ENCODE measurements around the gene PDAP1. TPM values are rescaled to one million over a fixed set of nuclear protein-coding genes. Genes with fewer than 3 reads are reported as not detected.

PDAP1 gene
- total and polyA plus RNA-seq, 2 experiments from 2014 or later, result 93.1 to 134 TPM

DNA sequence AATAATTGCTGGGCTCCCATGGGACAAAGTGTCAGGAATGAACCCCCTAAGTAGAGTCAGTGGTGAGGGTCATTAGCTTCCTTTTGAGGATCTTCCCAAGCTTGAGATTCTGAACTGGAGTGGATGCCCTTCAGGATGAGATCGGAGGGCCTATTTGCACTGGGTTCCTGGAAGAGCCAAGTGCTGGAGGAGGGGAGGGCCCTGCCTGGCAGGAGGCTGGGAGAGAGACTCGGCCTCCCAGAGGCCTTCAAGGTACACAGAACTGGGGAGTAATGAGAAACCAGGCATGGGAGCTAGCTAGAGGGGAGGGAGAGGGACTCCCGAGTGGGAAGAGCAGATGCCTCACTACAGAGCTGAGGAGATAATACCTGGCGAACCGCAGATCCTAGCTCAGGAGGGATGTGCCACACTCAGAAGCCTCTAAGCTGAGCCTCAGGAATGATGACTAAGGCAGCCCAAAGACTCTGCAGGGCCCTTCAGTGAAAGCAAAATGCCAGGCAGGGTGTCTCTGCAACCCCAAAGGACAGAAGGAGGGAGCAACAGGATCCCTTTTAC lies 9.4 kb downstream of the PDAP1 start:
- TF ChIP-seq POLR2AphosphoS5 (IDR thresholded peaks at IDR 0.05; ENCODE audit: low read depth), result no peak
- peaks cover 92% of the 10 kb centered on the region for H3K36me3 Mint-ChIP-seq (ENCODE audit: low read depth)
- Histone ChIP-seq H3K4me3 (no peak overlapping the region), H4K20me1 (replicated peaks; ENCODE audit: insufficient read depth) (peaks cover 30% of the 10 kb centered on the region), H3K27me3 (ENCODE audit: insufficient read depth) (no peaks in the 10 kb centered on the region), H3K27ac (ENCODE audit: low read depth) (no peak overlapping the region), H3F3A (replicated peaks; ENCODE audit: low read depth) (peaks cover 29% of the 10 kb centered on the region), H3K4me2 (no peak overlapping the region), H3K4me1 (ENCODE audit: insufficient read depth) (0 out of 2 replicates have a peak, but pooled peaks cover under 1% of the 10 kb centered on the region), H3K79me2 (replicated peaks; ENCODE audit: insufficient read depth) (peaks cover 9% of the 10 kb centered on the region), H2AFZ (no peak overlapping the region), H3K9me2 (ENCODE audit: insufficient read depth) (no peaks in the 10 kb centered on the region), H3K36me3 (ENCODE audit: insufficient read depth) (peaks cover 38% of the 10 kb centered on the region)
- H3K4me1 Mint-ChIP-seq, result peaks cover 8% of the 10 kb centered on the region; the same call in 2 of the 3 replicates
- ATAC-seq, result no peak
- no peak overlapping the region for H3K27ac Mint-ChIP-seq
- no peak for DNase-seq (ENCODE audit: low spot score)
- H3K4me3 Mint-ChIP-seq, result no peak overlapping the region
- H3K9me3 Mint-ChIP-seq, result no peaks in the 10 kb centered on the region
- H3K27me3 Mint-ChIP-seq (ENCODE audit: insufficient read depth, low read depth, poor library complexity), result peaks cover 30% of the 10 kb centered on the region

DNA sequence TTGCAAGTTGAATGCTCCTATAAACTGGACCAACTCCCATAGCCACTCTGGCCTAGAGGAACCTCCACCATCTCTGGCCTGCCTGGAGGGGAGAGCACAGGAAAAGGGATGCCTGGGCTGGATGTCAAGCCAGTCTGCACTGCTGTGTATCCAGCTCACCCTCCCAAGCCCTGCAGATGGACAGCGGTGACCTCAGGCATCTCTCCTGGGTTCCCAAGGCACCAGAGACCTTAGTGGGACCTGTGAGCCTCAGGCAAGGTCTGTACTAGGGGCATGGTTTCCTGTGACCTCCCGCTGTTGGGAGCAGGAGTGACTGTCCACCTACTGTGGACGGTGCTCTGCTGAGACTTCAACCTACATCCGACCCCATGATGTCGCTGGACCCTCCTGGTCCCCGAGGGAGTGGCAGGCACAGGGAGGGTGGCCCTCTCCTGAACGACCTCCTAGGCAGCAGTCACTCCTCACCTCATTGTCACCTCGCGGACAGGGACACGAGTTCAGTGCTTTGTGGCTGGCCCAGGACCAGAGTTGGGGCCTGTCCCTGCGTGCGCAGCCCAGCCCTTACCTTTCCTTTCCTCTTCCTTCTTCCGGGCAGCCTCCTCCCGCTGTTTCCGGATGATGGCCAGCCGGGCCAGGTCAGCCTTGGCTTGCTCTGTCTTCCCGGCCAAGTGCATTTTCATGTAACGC lies 11.0 kb downstream of the PDAP1 start:
- no peaks in the 10 kb centered on the region for H3K27me3 ChIP-seq (ENCODE audit: insufficient read depth)
- H3K4me2 ChIP-seq, result no peak overlapping the region
- no peak overlapping the region for H3K27ac Mint-ChIP-seq
- no peak for ATAC-seq
- H3K27me3 Mint-ChIP-seq (ENCODE audit: insufficient read depth, low read depth, poor library complexity), result peaks cover 44% of the 10 kb centered on the region
- H3K4me1 Mint-ChIP-seq, result peaks cover 14% of the 10 kb centered on the region
- no peak overlapping the region for H2AFZ ChIP-seq
- no peaks in the 10 kb centered on the region for H3K9me2 ChIP-seq (ENCODE audit: insufficient read depth)
- H3K4me1 ChIP-seq (ENCODE audit: insufficient read depth), result peaks cover 5% of the 10 kb centered on the region; the same call in 1 of the 2 replicates
- H3K36me3 Mint-ChIP-seq (ENCODE audit: low read depth), result peaks cover 78% of the 10 kb centered on the region
- no peaks in the 10 kb centered on the region for H3K9me3 Mint-ChIP-seq
- no peaks in the 10 kb centered on the region for H3K79me2 ChIP-seq (replicated peaks; ENCODE audit: insufficient read depth)
- no peak overlapping the region; the same call in 2 of the 3 replicates for H3K4me3 Mint-ChIP-seq
- DNase-seq (ENCODE audit: low spot score), result no peak
- peaks cover 36% of the 10 kb centered on the region for H3F3A ChIP-seq (replicated peaks; ENCODE audit: low read depth)
- H3K36me3 ChIP-seq (ENCODE audit: insufficient read depth), result peaks cover 31% of the 10 kb centered on the region
- H4K20me1 ChIP-seq (replicated peaks; ENCODE audit: insufficient read depth), result peaks cover 30% of the 10 kb centered on the region
- H3K27ac ChIP-seq (ENCODE audit: low read depth), result peak overlapping the region; percentile 63; the same call in 1 of the 2 replicates
- no peak overlapping the region for H3K4me3 ChIP-seq
- TF ChIP-seq, protein P1, sequence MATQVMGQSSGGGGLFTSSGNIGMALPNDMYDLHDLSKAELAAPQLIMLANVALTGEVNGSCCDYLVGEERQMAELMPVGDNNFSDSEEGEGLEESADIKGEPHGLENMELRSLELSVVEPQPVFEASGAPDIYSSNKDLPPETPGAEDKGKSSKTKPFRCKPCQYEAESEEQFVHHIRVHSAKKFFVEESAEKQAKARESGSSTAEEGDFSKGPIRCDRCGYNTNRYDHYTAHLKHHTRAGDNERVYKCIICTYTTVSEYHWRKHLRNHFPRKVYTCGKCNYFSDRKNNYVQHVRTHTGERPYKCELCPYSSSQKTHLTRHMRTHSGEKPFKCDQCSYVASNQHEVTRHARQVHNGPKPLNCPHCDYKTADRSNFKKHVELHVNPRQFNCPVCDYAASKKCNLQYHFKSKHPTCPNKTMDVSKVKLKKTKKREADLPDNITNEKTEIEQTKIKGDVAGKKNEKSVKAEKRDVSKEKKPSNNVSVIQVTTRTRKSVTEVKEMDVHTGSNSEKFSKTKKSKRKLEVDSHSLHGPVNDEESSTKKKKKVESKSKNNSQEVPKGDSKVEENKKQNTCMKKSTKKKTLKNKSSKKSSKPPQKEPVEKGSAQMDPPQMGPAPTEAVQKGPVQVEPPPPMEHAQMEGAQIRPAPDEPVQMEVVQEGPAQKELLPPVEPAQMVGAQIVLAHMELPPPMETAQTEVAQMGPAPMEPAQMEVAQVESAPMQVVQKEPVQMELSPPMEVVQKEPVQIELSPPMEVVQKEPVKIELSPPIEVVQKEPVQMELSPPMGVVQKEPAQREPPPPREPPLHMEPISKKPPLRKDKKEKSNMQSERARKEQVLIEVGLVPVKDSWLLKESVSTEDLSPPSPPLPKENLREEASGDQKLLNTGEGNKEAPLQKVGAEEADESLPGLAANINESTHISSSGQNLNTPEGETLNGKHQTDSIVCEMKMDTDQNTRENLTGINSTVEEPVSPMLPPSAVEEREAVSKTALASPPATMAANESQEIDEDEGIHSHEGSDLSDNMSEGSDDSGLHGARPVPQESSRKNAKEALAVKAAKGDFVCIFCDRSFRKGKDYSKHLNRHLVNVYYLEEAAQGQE (IDR thresholded peaks at IDR 0.05; ENCODE audit: unreplicated experiment), result no peak
- TF ChIP-seq, protein P2, sequence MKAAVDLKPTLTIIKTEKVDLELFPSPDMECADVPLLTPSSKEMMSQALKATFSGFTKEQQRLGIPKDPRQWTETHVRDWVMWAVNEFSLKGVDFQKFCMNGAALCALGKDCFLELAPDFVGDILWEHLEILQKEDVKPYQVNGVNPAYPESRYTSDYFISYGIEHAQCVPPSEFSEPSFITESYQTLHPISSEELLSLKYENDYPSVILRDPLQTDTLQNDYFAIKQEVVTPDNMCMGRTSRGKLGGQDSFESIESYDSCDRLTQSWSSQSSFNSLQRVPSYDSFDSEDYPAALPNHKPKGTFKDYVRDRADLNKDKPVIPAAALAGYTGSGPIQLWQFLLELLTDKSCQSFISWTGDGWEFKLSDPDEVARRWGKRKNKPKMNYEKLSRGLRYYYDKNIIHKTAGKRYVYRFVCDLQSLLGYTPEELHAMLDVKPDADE (IDR thresholded peaks at IDR 0.05), result no peak
- TF ChIP-seq EZH2phosphoT487 (IDR thresholded peaks at IDR 0.05; ENCODE audit: unreplicated experiment) (no peak), ZNF331 (CRISPR knock-in tag; IDR thresholded peaks at IDR 0.05; ENCODE audit: low read depth) (no peak), POLR2AphosphoS5 (IDR thresholded peaks at IDR 0.05; ENCODE audit: low read depth) (no peak), STAT1 (IDR thresholded peaks at IDR 0.05; ENCODE audit: unreplicated experiment) (no peak), CREB1 (CRISPR knock-in tag; IDR thresholded peaks at IDR 0.05; ENCODE audit: low read depth) (no peak), ZNF114 (CRISPR knock-in tag; IDR thresholded peaks at IDR 0.05) (no peak), EZH2 (IDR thresholded peaks at IDR 0.05; ENCODE audit: low read depth, unreplicated experiment) (no peak)
- TF ChIP-seq, protein P3, sequence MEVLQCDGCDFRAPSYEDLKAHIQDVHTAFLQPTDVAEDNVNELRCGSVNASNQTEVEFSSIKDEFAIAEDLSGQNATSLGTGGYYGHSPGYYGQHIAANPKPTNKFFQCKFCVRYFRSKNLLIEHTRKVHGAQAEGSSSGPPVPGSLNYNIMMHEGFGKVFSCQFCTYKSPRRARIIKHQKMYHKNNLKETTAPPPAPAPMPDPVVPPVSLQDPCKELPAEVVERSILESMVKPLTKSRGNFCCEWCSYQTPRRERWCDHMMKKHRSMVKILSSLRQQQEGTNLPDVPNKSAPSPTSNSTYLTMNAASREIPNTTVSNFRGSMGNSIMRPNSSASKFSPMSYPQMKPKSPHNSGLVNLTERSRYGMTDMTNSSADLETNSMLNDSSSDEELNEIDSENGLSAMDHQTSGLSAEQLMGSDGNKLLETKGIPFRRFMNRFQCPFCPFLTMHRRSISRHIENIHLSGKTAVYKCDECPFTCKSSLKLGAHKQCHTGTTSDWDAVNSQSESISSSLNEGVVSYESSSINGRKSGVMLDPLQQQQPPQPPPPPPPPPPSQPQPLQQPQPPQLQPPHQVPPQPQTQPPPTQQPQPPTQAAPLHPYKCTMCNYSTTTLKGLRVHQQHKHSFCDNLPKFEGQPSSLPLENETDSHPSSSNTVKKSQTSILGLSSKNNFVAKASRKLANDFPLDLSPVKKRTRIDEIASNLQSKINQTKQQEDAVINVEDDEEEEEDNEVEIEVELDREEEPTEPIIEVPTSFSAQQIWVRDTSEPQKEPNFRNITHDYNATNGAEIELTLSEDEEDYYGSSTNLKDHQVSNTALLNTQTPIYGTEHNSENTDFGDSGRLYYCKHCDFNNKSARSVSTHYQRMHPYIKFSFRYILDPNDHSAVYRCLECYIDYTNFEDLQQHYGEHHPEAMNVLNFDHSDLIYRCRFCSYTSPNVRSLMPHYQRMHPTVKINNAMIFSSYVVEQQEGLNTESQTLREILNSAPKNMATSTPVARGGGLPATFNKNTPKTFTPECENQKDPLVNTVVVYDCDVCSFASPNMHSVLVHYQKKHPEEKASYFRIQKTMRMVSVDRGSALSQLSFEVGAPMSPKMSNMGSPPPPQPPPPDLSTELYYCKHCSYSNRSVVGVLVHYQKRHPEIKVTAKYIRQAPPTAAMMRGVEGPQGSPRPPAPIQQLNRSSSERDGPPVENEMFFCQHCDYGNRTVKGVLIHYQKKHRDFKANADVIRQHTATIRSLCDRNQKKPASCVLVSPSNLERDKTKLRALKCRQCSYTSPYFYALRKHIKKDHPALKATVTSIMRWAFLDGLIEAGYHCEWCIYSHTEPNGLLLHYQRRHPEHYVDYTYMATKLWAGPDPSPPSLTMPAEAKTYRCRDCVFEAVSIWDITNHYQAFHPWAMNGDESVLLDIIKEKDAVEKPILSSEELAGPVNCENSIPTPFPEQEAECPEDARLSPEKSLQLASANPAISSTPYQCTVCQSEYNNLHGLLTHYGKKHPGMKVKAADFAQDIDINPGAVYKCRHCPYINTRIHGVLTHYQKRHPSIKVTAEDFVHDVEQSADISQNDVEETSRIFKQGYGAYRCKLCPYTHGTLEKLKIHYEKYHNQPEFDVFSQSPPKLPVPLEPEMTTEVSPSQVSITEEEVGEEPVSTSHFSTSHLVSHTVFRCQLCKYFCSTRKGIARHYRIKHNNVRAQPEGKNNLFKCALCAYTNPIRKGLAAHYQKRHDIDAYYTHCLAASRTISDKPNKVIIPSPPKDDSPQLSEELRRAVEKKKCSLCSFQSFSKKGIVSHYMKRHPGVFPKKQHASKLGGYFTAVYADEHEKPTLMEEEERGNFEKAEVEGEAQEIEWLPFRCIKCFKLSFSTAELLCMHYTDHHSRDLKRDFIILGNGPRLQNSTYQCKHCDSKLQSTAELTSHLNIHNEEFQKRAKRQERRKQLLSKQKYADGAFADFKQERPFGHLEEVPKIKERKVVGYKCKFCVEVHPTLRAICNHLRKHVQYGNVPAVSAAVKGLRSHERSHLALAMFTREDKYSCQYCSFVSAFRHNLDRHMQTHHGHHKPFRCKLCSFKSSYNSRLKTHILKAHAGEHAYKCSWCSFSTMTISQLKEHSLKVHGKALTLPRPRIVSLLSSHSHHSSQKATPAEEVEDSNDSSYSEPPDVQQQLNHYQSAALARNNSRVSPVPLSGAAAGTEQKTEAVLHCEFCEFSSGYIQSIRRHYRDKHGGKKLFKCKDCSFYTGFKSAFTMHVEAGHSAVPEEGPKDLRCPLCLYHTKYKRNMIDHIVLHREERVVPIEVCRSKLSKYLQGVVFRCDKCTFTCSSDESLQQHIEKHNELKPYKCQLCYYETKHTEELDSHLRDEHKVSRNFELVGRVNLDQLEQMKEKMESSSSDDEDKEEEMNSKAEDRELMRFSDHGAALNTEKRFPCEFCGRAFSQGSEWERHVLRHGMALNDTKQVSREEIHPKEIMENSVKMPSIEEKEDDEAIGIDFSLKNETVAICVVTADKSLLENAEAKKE (CRISPR knock-in tag; IDR thresholded peaks at IDR 0.05), result no peak
